ENCODE measurements around the gene EIF1. TPM values are rescaled to one million over a fixed set of nuclear protein-coding genes. Genes with fewer than 3 reads are reported as not detected.

The EIF1 gene
- total RNA-seq, 1 experiment from 2014 or later: 481 TPM

GRCh38 chr17:41690497-41690896 lies 1.8 kb downstream of the EIF1 start (continued):
- TF ChIP-seq CTCF (IDR thresholded peaks at IDR 0.05): no peak

GRCh38 chr17:41691031-41691777 lies 2.5 kb downstream of the EIF1 start:
- no peak for ATAC-seq
- ChIA-PET POLR2A (interaction anchor here (1.1 to 5.1 kb wide), 4 partner anchors 12 to 94 kb away, joined by 5 to 42 read pairs (median 34); partner anchors contain the start of gene JUP), CTCF (interaction anchor here (0.6 to 1.8 kb wide), 5 partner anchors 12 to 1472 kb away, joined by 3 to 10 read pairs (median 3); partner anchors contain the start of gene WIPF2)
- DNase-seq (ENCODE audit: low spot score): no peak
- Mint-ChIP-seq H3K4me1 (peaks cover 15% of the 10 kb centered on the region), H3K36me3 (peaks cover 40% of the 10 kb centered on the region), H3K4me3 (peak overlapping the region; percentile 92), H3K27ac (peak overlapping the region; percentile 88), H3K9me3 (peaks cover 6% of the 10 kb centered on the region), H3K27me3 (ENCODE audit: low read depth) (no peaks in the 10 kb centered on the region)
- 0 out of 2 replicates have a peak, but pooled peaks have one; percentile 3 for TF ChIP-seq SMAD4 (CRISPR knock-in tag; IDR thresholded peaks at IDR 0.05)
- TF ChIP-seq GABPB1 (CRISPR knock-in tag; IDR thresholded peaks at IDR 0.05): 0 out of 2 replicates have a peak, but pooled peaks have one; percentile 47
- no peak for TF ChIP-seq IRF1 (CRISPR knock-in tag; IDR thresholded peaks at IDR 0.05)
- no peak for TF ChIP-seq ZNF281 (CRISPR knock-in tag; IDR thresholded peaks at IDR 0.05)
- TF ChIP-seq CREM (CRISPR knock-in tag; IDR thresholded peaks at IDR 0.05): no peak
- no peak for TF ChIP-seq RELA (CRISPR knock-in tag; IDR thresholded peaks at IDR 0.05; ENCODE audit: borderline replicate concordance)

GRCh38 chr17:41692722-41693521 lies 4.2 kb downstream of the EIF1 start:
- ChIA-PET CTCF (interaction anchor here (1.2 to 2.0 kb wide), 2 partner anchors 13 kb away, joined by 4 read pairs; no protein-coding TSS in a partner anchor), POLR2A (interaction anchor here (0.6 to 5.1 kb wide), 2 partner anchors 14 to 69 kb away, joined by 4 to 42 read pairs; no protein-coding TSS in a partner anchor)
- Mint-ChIP-seq H3K4me1 (peaks cover 12% of the 10 kb centered on the region), H3K27ac (no peak overlapping the region), H3K9me3 (no peaks in the 10 kb centered on the region), H3K36me3 (peaks cover 40% of the 10 kb centered on the region), H3K4me3 (no peak overlapping the region), H3K27me3 (ENCODE audit: low read depth) (peaks cover 2% of the 10 kb centered on the region; the same call in 1 of the 2 replicates)
- ATAC-seq (no peak), DNase-seq (ENCODE audit: low spot score) (no peak)
- TF ChIP-seq ZNF416 (CRISPR knock-in tag; IDR thresholded peaks at IDR 0.05) (peak; percentile 23; the same call in 1 of the 2 replicates), ZNF532 (CRISPR knock-in tag; IDR thresholded peaks at IDR 0.05; ENCODE audit: borderline replicate concordance) (peak; percentile 17; the same call in 1 of the 2 replicates), ESRRA (CRISPR knock-in tag; IDR thresholded peaks at IDR 0.05; ENCODE audit: borderline replicate concordance) (no peak), NFATC4 (CRISPR knock-in tag; IDR thresholded peaks at IDR 0.05) (peak; percentile 90), ZNF425 (CRISPR knock-in tag; conservative IDR thresholded peaks at IDR 0.05) (peak; percentile 75), ZNF671 (CRISPR knock-in tag; IDR thresholded peaks at IDR 0.05) (peak; percentile 52; the same call in 1 of the 2 replicates), STAT6 (CRISPR knock-in tag; conservative IDR thresholded peaks at IDR 0.05; ENCODE audit: low read depth) (no peak), EMX1 (CRISPR knock-in tag; IDR thresholded peaks at IDR 0.05) (peak; percentile 83)

Data from WTC11 (cell line).